NB4 (cell line): Measurements from ENCODE around the gene IGFBP6.
A peak's percentile ranks its signal among the peaks of the same experiment; 100 is the strongest.

Experiments
- DNase-seq: peaks from one replicate; pipeline ENCODE4 v3.0.0; 2010; ENCODE audit warnings: low read depth
- H3K4me3 ChIP-seq: one replicate; pipeline ENCODE4 v1.5.1; 2011; ENCODE audit warnings: mild to moderate bottlenecking, low read depth, low read length, moderate library complexity
- MYC ChIP-seq: IDR thresholded peaks from 2 replicates; pipeline ENCODE4 v1.6.1; 2011; ENCODE audit warnings: low read depth, low read length
- POLR2A ChIP-seq: IDR thresholded peaks from 2 replicates; pipeline ENCODE4 v1.6.1; 2011; ENCODE audit warnings: mild to moderate bottlenecking; ENCODE audit not compliant: insufficient read length; ENCODE audit errors: extremely low read depth
- TF ChIP-seq, protein P1 (sequence below): IDR thresholded peaks from 2 replicates; pipeline ENCODE4 v1.6.1; 2011; ENCODE audit warnings: low read depth, low read length
- TF ChIP-seq, protein P2 (sequence below): IDR thresholded peaks from one replicate; pipeline ENCODE4 v1.5.1; 2012; ENCODE audit warnings: low read depth, low read length

IGFBP6 gene

DNA sequence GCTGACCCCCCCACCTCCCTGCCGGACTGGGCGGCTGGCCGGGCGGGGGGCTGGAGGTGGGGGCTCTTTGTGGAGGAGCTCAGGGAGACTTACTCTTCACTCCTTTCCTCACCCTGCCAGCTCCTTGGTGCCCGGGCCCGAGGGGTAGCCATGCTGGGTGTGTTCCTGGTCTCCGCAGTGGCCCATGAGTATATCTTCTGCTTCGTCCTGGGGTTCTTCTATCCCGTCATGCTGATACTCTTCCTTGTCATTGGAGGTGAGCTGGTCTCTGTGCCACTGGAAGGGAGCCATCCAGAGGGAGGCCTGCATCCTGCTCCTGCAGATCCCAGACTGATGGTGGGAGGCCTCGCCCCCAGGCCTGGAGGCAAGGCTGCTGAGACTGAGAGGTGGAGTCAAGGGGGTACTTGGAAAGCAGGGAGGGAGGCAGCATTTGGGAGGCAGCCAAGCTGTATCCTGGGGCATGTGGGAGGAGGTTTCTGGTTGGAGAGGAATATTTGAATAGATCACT, 25.5 kb downstream of the IGFBP6 start:
- no peak overlapping the region for H3K4me3 ChIP-seq
- TF ChIP-seq, protein P1, sequence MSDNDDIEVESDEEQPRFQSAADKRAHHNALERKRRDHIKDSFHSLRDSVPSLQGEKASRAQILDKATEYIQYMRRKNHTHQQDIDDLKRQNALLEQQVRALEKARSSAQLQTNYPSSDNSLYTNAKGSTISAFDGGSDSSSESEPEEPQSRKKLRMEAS = no peak
- TF ChIP-seq, protein P2, sequence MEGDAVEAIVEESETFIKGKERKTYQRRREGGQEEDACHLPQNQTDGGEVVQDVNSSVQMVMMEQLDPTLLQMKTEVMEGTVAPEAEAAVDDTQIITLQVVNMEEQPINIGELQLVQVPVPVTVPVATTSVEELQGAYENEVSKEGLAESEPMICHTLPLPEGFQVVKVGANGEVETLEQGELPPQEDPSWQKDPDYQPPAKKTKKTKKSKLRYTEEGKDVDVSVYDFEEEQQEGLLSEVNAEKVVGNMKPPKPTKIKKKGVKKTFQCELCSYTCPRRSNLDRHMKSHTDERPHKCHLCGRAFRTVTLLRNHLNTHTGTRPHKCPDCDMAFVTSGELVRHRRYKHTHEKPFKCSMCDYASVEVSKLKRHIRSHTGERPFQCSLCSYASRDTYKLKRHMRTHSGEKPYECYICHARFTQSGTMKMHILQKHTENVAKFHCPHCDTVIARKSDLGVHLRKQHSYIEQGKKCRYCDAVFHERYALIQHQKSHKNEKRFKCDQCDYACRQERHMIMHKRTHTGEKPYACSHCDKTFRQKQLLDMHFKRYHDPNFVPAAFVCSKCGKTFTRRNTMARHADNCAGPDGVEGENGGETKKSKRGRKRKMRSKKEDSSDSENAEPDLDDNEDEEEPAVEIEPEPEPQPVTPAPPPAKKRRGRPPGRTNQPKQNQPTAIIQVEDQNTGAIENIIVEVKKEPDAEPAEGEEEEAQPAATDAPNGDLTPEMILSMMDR = no peak
- TF ChIP-seq POLR2A (no peak), MYC (no peak)
- DNase-seq = no peak

DNA sequence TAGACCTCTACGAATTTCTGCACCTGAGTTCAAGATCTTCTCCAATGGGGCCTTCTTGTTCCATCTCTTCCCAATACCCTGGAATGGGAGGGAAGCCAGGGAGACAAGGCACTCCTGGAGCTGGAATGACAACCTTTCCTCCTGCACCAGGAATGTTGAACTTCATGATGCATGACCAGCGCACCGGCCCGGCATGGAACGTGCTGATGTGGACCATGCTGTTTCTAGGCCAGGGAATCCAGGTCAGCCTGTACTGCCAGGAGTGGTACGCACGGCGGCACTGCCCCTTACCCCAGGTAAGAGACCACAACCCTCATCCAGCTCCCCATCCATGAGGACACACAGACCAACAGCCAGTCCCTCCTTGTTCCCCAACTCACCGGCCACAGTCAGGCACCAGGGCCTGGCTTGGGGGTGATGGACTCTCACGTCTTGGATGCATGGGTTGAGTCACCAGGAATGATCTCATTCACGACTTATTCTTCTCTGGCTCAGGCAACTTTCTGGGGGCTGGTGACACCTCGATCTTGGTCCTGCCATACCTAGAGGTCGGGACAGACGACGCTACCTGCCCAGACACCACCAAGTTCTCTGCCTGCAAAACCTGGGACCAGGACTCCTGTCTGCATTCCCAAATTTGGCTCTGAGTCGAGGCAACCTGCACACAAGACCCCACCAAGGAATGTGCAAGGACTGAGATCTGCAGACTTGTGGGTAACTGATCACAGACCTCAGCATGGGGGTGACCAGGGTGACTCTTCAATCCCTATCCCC, 26.3 kb downstream of the IGFBP6 start:
- TF ChIP-seq, protein P1 = no peak
- no peak for TF ChIP-seq MYC
- no peak for TF ChIP-seq POLR2A
- TF ChIP-seq, protein P2 = no peak

DNA sequence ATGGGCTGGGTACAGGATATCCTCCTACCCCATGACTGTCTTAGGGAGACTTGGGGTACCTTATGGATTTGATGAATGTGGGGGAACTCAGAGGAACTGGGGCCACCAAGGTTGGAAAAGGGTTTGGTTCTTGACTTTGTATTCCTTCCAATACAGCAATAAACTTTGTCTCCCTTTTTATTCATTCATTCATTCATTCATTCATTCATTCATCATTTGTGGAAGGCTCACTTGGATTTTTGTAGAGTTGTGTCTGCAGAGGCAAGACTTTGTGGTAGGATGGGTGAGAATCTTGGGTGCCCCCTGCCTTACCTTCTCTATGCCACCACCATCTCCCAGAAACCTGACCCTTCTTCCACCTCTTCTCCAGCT, 26.9 kb downstream of the IGFBP6 start:
- TF ChIP-seq, protein P2 = no peak
- no peak for TF ChIP-seq POLR2A
- TF ChIP-seq, protein P1 = no peak
- no peak for TF ChIP-seq MYC
- no peak overlapping the region for H3K4me3 ChIP-seq
- DNase-seq = no peak

More for the DNA sequence above, 26.3 kb downstream of the IGFBP6 start:
- H3K4me3 ChIP-seq = no peak overlapping the region
- no peak for DNase-seq

DNA sequence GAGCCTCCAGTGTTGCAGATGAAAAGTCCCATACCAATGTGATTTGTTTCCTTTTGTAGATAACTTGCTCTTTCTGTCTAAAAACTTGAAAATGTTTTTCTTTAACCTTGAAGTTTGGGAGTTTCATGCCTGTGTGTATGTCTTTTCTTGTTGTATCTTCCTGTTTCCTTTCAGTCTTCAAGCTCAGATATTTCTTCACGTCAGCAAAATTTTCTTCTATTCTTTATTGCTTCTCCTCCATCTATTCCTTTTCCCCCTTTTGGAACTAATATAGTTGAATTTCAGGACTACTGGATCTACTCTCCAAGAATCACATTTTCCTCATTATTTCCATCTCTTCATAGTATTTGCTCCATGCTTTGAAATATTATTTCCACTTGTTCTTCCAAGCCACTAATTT, 29.7 kb downstream of the IGFBP6 start:
- no peak for DNase-seq
- no peak overlapping the region for H3K4me3 ChIP-seq
- TF ChIP-seq, protein P1 = no peak
- TF ChIP-seq MYC (no peak), POLR2A (no peak)
- TF ChIP-seq, protein P2 = no peak

DNA sequence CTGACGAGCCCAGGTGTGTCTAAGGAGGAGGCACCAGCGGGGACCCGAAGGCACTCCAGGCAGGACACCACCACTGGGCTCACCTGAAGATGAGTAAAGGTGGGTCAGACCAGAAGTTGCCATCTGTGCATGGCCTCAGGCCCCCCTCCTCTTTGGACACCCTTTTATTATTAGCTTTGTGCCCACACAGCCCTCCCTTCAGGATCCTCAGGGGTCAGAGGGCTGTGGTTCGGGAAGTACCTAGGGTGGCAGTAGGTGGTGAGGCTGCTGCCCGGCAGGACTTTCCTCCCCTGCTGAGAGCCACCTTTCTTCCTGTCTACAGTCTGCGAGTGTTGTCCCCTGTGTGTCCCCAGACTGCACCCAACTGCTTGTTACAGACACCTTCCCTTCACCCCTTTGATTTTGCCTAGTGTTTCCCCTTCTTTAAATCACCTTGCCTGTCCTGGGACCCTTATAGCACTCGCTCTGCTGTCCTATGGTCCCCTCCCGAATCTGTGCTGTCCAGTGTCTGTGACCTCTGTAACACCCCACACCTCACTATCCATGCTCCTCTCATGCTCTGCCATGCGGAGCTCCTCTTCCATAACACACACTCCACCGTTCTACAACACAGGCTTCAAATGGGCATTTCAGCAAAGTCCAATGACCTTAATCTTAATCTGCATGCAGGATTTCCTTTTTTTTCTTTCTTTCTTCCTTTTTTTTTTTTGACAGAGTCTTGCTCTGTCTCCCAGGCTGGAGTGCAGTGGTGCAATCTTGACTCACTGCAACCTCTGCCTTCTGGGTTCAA, 31.5 kb downstream of the IGFBP6 start:
- peak; percentile 20 for DNase-seq
- H3K4me3 ChIP-seq = no peak overlapping the region
- TF ChIP-seq POLR2A (no peak), MYC (no peak)
- TF ChIP-seq, protein P1 = no peak
- TF ChIP-seq, protein P2 = no peak
